COR-L47 (cell line): ENCODE data around the gene CLDND2.

Experiments
- DNase-seq: peaks from one replicate; lab custom pipeline; 2025; lab: John Stamatoyannopoulos, UW

CLDND2 gene

GRCh38 chr19:51330366-51330765, 38.4 kb downstream of the CLDND2 start:
- no peak for DNase-seq

GRCh38 chr19:51329411-51329810, 39.4 kb downstream of the CLDND2 start:
- no peak for DNase-seq

GRCh38 chr19:51327066-51328001, 41.5 kb downstream of the CLDND2 start:
- DNase-seq: no peak

- no peak for DNase-seq
Measured at GRCh38 chr19:51326216-51327065, 42.4 kb downstream of the CLDND2 start.

- no peak for DNase-seq
Measured at GRCh38 chr19:51325161-51325976, 43.4 kb downstream of the CLDND2 start.

- DNase-seq: no peak
Measured at GRCh38 chr19:51324167-51324481, 44.7 kb downstream of the CLDND2 start.

GRCh38 chr19:51323481-51324166, 45.2 kb downstream of the CLDND2 start:
- no peak for DNase-seq

GRCh38 chr19:51321799-51322198, 47.0 kb downstream of the CLDND2 start:
- no peak for DNase-seq

GRCh38 chr19:51320280-51320657, 48.5 kb downstream of the CLDND2 start:
- DNase-seq: no peak

- DNase-seq: no peak
Measured at GRCh38 chr19:51319649-51320279, 49.0 kb downstream of the CLDND2 start.

- no peak for DNase-seq
Measured at GRCh38 chr19:51318687-51319648, 49.8 kb downstream of the CLDND2 start.

- no peak for DNase-seq
Measured at GRCh38 chr19:51317968-51318367, 50.8 kb downstream of the CLDND2 start.

- no peak for DNase-seq
Measured at GRCh38 chr19:51317376-51317775, 51.4 kb downstream of the CLDND2 start.
